Neuron (in vitro differentiated cells): ENCODE results near the gene ARMC3.
"Not testable (repeated sequence)": the region's sequence is repeated elsewhere in the genome, so short reads cannot be mapped to it uniquely, and the experiment has no call there.

Source experiments
- H2AFZ ChIP-seq: one replicate; pipeline ENCODE4 v1.6.1; 2013; ENCODE audit warnings: low read depth, mild to moderate bottlenecking, inconsistent platforms, low read length, moderate library complexity
- H3K27me3 ChIP-seq: one replicate; pipeline ENCODE4 v1.6.1; 2013; ENCODE audit warnings: low read length; ENCODE audit not compliant: insufficient read depth
- H3K36me3 ChIP-seq: one replicate; pipeline ENCODE4 v1.6.1; 2013; ENCODE audit warnings: low read length; ENCODE audit not compliant: insufficient read depth
- H3K4me1 ChIP-seq: one replicate; pipeline ENCODE4 v1.6.1; 2013; ENCODE audit warnings: low read length; ENCODE audit not compliant: insufficient read depth
- H3K4me3 ChIP-seq: 2 replicates; pipeline ENCODE4 v1.5.1; 2013; ENCODE audit warnings: mild to moderate bottlenecking, low read length, moderate library complexity
- H3K9me3 ChIP-seq: one replicate; pipeline ENCODE4 v1.6.1; 2013; ENCODE audit warnings: low read length

Gene ARMC3, protein sequence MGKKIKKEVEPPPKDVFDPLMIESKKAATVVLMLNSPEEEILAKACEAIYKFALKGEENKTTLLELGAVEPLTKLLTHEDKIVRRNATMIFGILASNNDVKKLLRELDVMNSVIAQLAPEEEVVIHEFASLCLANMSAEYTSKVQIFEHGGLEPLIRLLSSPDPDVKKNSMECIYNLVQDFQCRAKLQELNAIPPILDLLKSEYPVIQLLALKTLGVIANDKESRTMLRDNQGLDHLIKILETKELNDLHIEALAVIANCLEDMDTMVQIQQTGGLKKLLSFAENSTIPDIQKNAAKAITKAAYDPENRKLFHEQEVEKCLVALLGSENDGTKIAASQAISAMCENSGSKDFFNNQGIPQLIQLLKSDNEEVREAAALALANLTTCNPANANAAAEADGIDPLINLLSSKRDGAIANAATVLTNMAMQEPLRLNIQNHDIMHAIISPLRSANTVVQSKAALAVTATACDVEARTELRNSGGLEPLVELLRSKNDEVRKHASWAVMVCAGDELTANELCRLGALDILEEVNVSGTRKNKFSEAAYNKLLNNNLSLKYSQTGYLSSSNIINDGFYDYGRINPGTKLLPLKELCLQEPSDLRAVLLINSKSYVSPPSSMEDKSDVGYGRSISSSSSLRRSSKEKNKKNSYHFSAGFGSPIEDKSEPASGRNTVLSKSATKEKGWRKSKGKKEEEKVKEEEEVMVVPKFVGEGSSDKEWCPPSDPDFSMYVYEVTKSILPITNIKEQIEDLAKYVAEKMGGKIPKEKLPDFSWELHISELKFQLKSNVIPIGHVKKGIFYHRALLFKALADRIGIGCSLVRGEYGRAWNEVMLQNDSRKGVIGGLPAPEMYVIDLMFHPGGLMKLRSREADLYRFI

GRCh38 chr10:22927661-22928403 lies at the start of gene ARMC3:
Gene ARMC3 (plus strand): TSS chr10:22928053. CDS start chr10:22931997, 3,944 bp downstream.
- Histone ChIP-seq H3K27me3 (peaks cover 3% of the 10 kb centered on the region), H3K4me3 (peak within 1 kb of the TSS; percentile 47), H3K9me3 (no peaks in the 10 kb centered on the region), H3K36me3 (no peaks in the 10 kb centered on the region), H2AFZ (peak within 1 kb of the TSS; percentile 68), H3K4me1 (no peaks in the 10 kb centered on the region)

DNA sequence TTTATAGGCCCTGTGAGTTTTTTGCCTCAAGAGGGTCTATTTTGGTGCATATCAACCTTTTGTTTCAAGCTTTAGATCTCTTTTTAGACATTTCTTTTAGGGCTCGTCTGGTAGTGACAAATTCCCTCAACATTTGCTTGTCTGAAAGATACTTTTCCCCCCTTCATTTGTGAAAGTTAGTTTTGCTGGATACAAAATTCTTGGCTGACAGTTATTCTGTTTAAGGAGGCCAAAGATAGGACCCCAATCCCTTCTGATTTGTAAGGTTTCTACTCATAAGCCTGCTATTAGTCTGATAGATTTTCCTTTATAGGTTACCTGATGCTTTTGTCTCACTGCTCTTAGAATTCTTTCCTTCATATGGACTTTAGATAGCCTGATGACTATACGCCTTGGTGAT lies 36.1 kb upstream of the ARMC3 start:
- H3K4me1 ChIP-seq: no peaks in the 10 kb centered on the region
- H3K27me3 ChIP-seq: no peaks in the 10 kb centered on the region
- H3K36me3 ChIP-seq: no peaks in the 10 kb centered on the region
- no peak overlapping the region for H3K4me3 ChIP-seq
- H3K9me3 ChIP-seq: no peaks in the 10 kb centered on the region
- no peak overlapping the region for H2AFZ ChIP-seq

DNA sequence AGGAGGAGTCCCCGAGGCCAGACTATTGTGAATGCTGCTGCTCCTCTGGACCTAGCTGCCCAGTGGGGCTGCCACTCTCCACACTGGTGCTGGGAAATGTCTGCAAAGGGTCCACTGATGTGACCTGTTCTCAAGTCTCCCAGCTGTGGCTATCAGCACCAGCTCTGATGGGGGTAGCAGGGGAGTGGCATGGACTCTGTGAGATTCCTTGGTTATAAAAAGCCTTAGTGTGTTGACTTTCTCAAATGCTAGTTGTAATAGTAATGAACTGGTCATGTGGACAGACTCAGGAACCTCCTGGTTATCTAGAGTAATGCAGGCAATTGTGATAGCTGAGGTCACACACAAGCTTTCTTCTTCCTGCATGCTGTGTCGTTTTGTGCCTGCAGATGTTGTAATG lies 34.1 kb upstream of the ARMC3 start:
- Histone ChIP-seq H3K9me3 (no peaks in the 10 kb centered on the region), H3K27me3 (no peaks in the 10 kb centered on the region), H3K4me1 (no peaks in the 10 kb centered on the region), H2AFZ (no peak overlapping the region), H3K36me3 (no peaks in the 10 kb centered on the region), H3K4me3 (no peak overlapping the region)

DNA sequence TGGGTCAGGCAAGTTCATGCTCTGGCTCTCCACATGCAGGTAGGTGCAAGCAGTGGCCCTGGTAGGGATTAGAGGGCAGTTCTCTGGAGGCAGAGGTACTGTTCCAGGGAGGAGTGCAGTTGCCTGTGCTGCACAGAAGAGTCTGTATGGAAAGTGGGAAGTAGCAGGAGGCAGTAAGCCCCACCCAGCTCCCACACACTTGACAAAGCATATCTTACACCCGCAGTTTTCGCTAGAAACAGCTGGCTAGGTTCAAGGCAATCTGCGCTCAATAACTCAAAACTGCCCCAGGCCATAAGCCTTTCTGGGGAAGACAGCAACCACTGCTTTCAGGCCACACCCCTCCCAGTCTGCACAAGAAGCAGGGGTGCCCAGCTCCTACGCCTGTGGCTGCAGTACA lies 33.1 kb upstream of the ARMC3 start:
- H3K36me3 ChIP-seq: no peaks in the 10 kb centered on the region
- no peaks in the 10 kb centered on the region for H3K4me1 ChIP-seq
- no peak overlapping the region for H3K4me3 ChIP-seq
- H3K27me3 ChIP-seq: no peaks in the 10 kb centered on the region
- no peak overlapping the region for H2AFZ ChIP-seq
- H3K9me3 ChIP-seq: no peaks in the 10 kb centered on the region

DNA sequence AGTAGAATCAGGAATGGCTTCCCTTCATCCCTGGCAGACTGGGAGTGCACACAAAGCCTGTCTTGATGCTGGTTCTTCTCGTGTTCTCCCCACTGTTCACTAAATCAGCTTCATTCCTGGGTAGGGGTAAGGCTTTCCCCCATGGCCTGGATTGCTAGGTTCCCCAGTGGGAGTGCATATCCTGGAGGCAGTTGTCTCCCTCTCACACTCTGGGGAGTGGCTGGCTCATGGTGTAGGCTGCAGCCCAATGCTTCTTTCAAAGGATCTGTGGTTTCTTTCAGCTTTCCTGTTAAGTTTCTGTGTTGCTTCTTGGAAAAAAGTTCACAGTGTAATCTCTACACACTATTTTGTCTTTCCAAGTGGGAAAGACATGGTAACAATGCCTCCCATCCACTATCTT lies 32.6 kb upstream of the ARMC3 start:
- Histone ChIP-seq H2AFZ (no peak overlapping the region), H3K4me1 (no peaks in the 10 kb centered on the region), H3K27me3 (no peaks in the 10 kb centered on the region), H3K4me3 (no peak overlapping the region), H3K36me3 (no peaks in the 10 kb centered on the region), H3K9me3 (no peaks in the 10 kb centered on the region)

- no peaks in the 10 kb centered on the region for H3K4me1 ChIP-seq
- no peak overlapping the region for H3K4me3 ChIP-seq
- no peaks in the 10 kb centered on the region for H3K9me3 ChIP-seq
- no peaks in the 10 kb centered on the region for H3K27me3 ChIP-seq
- H3K36me3 ChIP-seq: no peaks in the 10 kb centered on the region
- no peak overlapping the region for H2AFZ ChIP-seq
Measured at GRCh38 chr10:22897371-22897770, 30.5 kb upstream of the ARMC3 start.

GRCh38 chr10:22899307-22899706 lies 28.5 kb upstream of the ARMC3 start:
- Histone ChIP-seq H3K4me1 (no peaks in the 10 kb centered on the region), H2AFZ (no peak overlapping the region), H3K36me3 (no peaks in the 10 kb centered on the region), H3K4me3 (no peak overlapping the region), H3K9me3 (no peaks in the 10 kb centered on the region), H3K27me3 (no peaks in the 10 kb centered on the region)

- no peak overlapping the region for H2AFZ ChIP-seq
Measured at GRCh38 chr10:22899775-22900174, 28.1 kb upstream of the ARMC3 start.

DNA sequence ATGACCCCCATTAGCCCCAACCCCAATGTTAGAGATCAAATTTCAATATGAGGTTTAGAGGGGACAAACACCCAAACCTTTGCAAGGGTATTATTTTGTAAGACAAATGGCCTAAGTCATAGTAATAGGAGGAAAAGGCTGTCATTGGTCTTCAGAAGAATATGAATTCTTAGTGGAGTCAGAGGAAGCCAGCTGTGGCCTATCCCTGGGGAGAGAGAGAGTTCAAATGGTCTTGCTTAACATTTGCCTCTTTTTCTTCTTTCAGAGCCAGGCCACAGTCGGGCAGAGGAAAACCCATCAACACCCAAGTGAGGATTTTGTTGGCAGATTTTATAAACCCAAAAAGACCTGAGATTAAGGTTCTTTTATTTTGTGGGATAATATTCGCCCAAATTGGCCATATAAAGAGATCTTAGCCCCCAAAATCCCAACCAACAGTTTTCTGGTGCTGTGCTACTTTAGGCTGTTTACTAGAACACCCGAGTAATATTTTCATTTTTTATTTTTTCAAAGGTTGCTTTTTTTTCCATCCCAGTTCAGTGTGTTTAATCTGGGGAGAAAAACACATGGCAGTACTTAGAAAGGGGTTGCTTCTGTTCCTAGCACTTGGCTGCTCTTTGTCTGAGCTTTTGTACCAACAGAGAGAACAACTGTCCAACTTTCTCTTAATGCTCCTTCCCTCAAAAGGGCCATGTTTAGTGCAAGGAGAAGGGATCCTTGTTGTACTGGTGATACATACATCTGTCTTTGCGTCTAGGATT lies 26.8 kb upstream of the ARMC3 start:
- Histone ChIP-seq H3K9me3 (no peaks in the 10 kb centered on the region), H3K4me3 (no peak overlapping the region), H3K27me3 (no peaks in the 10 kb centered on the region), H3K4me1 (no peaks in the 10 kb centered on the region), H3K36me3 (no peaks in the 10 kb centered on the region), H2AFZ (no peak overlapping the region)

More at GRCh38 chr10:22899775-22900174, 28.1 kb upstream of the ARMC3 start:
- Histone ChIP-seq H3K9me3 (no peaks in the 10 kb centered on the region), H3K27me3 (no peaks in the 10 kb centered on the region), H3K4me3 (no peak overlapping the region), H3K36me3 (no peaks in the 10 kb centered on the region), H3K4me1 (no peaks in the 10 kb centered on the region)

- H3K36me3 ChIP-seq, H2AFZ ChIP-seq, H3K4me1 ChIP-seq, H3K4me3 ChIP-seq, H3K9me3 ChIP-seq, H3K27me3 ChIP-seq: not testable (repeated sequence)
Measured at GRCh38 chr10:22902147-22902546, 25.7 kb upstream of the ARMC3 start.

DNA sequence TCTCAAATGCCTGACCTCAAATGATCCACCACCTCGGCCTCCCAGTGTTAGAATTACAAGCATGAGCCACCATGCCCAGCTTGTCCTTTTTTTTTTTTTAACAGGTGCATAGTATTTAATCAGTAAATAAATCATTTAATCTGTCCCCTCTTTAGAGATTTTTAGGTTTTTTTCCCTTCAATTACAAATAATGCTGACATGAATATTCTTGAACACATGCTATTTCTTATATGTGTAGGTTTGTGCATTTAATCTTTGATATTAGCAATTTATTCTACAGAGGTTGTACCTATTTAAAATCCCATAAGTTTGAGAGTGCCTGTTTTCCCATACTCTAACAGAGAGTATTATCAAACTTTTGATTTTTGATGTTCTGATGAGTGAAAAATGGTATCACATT lies 24.2 kb upstream of the ARMC3 start:
- Histone ChIP-seq H3K36me3 (no peaks in the 10 kb centered on the region), H3K9me3 (peaks cover 1% of the 10 kb centered on the region)

DNA sequence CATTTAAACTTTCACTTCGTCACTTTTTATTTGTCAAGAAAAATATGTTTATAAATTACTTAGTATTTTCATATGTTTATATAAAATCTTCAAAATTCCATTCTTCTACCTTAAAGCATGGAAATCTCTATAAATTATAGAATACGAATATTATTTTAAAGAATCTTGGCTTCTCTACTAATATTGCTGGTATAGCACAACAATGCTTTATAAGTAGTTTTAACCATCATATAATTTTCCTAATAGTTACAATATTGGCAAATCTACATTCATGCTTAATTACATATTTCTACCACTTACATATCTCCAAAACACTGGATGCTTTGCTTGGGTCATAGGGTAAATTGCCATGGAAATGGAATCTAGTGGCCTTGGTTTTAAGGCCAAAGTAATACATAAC lies 21.1 kb upstream of the ARMC3 start:
- no peak overlapping the region for H2AFZ ChIP-seq
- no peaks in the 10 kb centered on the region for H3K4me1 ChIP-seq
- no peaks in the 10 kb centered on the region for H3K36me3 ChIP-seq
- no peaks in the 10 kb centered on the region for H3K27me3 ChIP-seq
- H3K9me3 ChIP-seq: peaks cover 3% of the 10 kb centered on the region
- H3K4me3 ChIP-seq: no peak overlapping the region

More for the DNA sequence above, 24.2 kb upstream of the ARMC3 start:
- Histone ChIP-seq H3K4me1 (no peaks in the 10 kb centered on the region), H3K4me3 (no peak overlapping the region), H2AFZ (no peak overlapping the region), H3K27me3 (no peaks in the 10 kb centered on the region)
